GM23248 (cell line): ENCODE data around the gene UGT2A3.
"Not testable (repeated sequence)": the region's sequence is repeated elsewhere in the genome, so short reads cannot be mapped to it uniquely, and the experiment has no call there.

Source experiments
- EZH2 ChIP-seq: fragments of 200-600 bp; sonication (generic); IDR thresholded peaks from 2 replicates; pipeline ENCODE4 v1.6.1; 2018; ENCODE audit warnings: antibody characterized with exemption, mild to moderate bottlenecking; ENCODE audit not compliant: insufficient read depth, poor library complexity, severe bottlenecking
- EZH2phosphoT487 ChIP-seq: fragments of 200-600 bp; sonication (generic); IDR thresholded peaks from 2 replicates; pipeline ENCODE4 v1.6.1; 2018; ENCODE audit warnings: antibody characterized with exemption, moderate library complexity, mild to moderate bottlenecking, low read depth; ENCODE audit not compliant: insufficient read depth

DNA sequence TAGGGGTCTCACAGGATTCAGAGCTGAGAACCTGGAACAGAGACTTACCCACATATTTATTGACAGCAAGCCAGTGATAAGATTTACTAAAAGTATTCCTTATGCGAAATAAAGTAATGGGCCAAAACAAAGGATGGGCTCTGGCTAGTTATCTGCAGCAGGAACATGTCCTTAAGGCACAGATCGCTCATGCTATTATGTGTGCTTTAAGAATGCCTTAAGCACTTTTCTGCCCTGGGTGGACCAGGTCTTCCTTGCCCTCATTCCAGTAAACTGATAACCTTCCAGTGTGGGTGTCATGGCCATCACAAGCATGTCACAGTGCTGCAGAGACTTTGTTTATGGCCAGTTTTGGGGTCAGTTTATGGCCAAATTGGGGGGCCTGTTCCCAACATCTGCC, 7.5 kb upstream of the UGT2A3 start:
- not testable (repeated sequence) for TF ChIP-seq EZH2phosphoT487, EZH2
